Right lobe of liver (tissue), 4 donors: ENCODE measurements around the gene CST4.

Source experiments
- POLR2A ChIP-seq: fragments of 450-650 bp; IDR thresholded peaks from one replicate; pipeline ENCODE4 v1.6.1; 2017; ENCODE audit warnings: antibody characterized with exemption, mild to moderate bottlenecking
- TF ChIP-seq, protein P1 (sequence below), 4 donors: fragments of 200-600 bp in 3 of 4; fragments of 450-650 bp in 1 of 4; IDR thresholded peaks; one replicate each; pipeline versions ENCODE4 v1.5.1 to v1.8.0; 2016 to 2022; ENCODE audit warnings: antibody characterized with exemption in 4 of 4, mild to moderate bottlenecking in 2 of 4
- donor health status: DM: no; HTN: no; CAD: no.
- donor health status: DM: no; HTN: no; CAD: no.
- donor health status: DM: no; HTN: yes; CAD: no.

DNA sequence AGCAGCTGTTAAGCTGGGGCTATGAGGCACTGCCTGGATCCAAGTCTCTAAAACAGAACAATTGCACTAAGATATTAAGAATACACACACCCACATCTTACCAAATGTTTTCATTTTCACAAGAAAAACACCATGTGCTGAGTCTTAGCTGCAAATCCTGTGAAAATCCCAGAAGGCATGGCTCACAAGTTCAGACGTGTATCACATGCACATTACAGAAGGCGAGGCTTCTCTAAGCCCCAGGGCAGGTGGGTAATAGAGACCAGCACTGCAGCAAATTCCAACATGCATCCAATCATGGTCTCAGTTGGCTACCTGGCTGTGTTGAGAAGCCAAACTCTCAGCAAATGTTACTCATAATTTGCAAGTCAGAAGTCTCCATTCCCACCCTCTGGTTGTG, 34.8 kb downstream of the CST4 start:
- TF ChIP-seq POLR2A, result no peak
- TF ChIP-seq, protein P1, sequence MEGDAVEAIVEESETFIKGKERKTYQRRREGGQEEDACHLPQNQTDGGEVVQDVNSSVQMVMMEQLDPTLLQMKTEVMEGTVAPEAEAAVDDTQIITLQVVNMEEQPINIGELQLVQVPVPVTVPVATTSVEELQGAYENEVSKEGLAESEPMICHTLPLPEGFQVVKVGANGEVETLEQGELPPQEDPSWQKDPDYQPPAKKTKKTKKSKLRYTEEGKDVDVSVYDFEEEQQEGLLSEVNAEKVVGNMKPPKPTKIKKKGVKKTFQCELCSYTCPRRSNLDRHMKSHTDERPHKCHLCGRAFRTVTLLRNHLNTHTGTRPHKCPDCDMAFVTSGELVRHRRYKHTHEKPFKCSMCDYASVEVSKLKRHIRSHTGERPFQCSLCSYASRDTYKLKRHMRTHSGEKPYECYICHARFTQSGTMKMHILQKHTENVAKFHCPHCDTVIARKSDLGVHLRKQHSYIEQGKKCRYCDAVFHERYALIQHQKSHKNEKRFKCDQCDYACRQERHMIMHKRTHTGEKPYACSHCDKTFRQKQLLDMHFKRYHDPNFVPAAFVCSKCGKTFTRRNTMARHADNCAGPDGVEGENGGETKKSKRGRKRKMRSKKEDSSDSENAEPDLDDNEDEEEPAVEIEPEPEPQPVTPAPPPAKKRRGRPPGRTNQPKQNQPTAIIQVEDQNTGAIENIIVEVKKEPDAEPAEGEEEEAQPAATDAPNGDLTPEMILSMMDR (IDR thresholded peaks at IDR 0.05), result no peak
